HG02943 (cell line): ENCODE data around the gene MAGIX.

Experiments
- ATAC-seq: cut with Tn5 transposase; IDR thresholded peaks from one replicate; pipeline ENCODE4 v1.9.1; 2021; ENCODE audit warnings: mild to moderate bottlenecking, low read depth, moderate library complexity; ENCODE audit not compliant: unreplicated experiment

Gene MAGIX

GRCh38 chrX:49203536-49203935 lies 41.0 kb downstream of the MAGIX start:
- ATAC-seq = no peak

- ATAC-seq = no peak
Observed at GRCh38 chrX:49204017-49204416, 41.5 kb downstream of the MAGIX start.

DNA sequence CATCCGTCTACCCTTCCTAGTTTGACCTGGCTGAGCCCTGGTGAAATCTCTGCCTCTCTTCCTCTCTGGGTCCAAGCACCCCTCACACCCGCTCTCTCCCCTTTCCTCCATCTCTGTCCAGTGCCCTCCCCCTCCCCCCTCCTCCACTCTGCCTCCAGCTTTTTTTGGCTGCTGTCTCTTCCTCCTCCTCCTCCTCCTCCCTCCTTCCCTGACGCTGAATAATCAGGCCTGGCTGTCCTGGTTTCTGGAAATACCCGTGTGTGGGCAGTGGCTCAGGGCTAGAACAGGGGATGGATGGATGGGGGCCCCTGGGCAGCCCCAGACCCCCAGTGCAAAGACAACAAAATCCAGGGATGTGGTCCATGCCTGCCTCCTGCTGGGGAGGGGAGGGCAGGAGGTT lies 42.2 kb downstream of the MAGIX start:
- no peak for ATAC-seq

DNA sequence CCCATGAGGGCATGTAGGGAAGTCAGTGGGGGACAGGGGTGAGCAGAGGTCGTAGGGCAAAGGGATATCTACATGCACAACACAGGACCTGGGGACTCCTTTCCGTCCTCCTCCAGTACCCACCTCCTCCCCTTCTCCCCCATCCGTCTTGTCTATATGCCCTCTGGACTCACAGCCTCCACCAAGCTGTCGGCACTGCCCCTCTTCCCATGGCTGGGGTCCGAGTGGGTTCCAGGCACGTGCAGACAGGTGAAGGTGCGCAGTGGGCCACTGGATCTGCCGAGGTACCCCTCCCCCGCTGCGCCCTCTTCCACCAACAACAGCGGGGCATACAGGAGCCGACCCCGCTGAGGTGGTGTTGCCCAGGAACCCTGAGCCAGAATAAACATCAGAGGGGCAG lies 42.9 kb downstream of the MAGIX start:
- ATAC-seq = no peak

DNA sequence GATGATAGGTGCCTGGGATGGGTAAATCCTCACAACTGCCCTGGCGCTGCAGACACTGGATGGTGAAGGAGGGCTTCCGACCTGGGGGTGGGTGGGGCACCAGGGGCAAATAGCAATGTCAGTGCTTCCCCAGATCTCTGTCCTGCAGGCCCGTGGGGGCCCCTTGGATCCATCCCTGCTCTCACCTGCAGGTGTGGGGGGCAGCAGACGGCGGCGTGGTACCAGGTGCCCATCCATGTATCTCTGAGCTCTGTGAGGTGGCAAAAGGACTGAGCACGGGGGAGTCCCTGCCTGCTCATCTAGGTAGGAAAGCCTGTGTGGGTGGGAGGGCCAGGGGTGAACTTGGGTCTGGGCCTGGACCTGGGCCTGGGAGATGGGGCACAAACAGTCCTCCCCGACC lies 44.0 kb downstream of the MAGIX start:
- ATAC-seq = no peak

- ATAC-seq = no peak
Observed at GRCh38 chrX:49208399-49208798, 45.8 kb downstream of the MAGIX start.

DNA sequence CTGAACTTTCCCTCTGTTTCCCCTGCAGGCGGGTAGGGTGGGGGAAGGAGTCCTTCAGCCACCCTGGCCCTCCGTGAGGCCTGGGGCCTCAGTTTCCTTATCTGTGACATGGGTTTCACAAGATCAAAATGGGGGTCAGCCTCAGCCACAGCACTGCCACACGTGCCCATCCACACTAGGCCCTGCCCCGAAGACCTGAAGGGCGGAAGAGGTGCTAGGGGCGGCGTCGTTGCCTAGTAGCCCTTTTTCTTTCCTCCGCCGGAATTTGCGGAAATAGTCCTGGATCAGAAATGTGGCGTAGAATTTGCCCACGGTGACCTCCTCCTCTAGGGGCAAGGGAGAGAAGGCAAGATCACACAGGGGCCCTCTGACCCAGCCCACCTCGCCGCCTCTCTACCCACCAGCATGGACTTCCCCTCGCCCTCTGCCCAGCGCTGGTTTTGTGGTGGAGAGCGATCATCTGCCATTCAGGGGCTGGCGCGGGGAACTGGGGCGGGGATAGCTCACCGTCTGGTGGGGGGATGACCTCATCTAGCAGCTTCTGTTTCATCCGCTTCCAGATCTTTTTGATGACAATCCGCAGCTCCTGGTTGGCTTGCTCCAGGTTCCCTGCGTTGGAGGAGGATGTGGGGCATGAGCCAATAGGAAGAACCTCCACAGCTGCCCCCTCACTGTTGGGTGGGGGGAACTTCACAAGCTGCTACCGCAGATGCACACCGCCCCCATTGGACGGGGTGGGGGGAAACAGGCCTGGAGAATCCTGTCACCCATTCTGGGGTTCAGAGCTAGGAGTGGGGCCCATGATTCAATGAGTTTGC lies 47.1 kb downstream of the MAGIX start:
- ATAC-seq = no peak

GRCh38 chrX:49210406-49210805 lies 47.8 kb downstream of the MAGIX start:
- ATAC-seq = no peak

- no peak for ATAC-seq
Observed at GRCh38 chrX:49211074-49211473, 48.5 kb downstream of the MAGIX start.

DNA sequence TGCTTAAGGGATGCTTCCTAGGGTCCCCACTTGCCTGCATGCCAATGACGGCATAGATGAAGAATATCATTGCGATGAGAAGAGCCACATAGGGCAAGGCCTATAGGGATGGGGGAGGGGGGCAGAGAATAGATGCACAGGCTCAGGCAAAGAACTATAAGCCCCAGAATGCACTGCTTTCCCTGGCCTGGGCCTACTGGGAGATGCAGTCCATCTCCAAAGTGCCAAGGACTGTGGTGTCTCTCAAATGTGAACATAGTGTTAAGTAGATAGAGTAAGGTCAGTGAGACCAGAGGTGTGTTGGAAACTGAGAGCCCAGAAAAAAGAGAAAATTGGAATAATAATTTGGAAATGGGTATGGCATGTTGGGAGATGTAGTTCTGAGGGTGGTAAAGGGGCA lies 49.7 kb downstream of the MAGIX start:
- ATAC-seq = no peak

DNA sequence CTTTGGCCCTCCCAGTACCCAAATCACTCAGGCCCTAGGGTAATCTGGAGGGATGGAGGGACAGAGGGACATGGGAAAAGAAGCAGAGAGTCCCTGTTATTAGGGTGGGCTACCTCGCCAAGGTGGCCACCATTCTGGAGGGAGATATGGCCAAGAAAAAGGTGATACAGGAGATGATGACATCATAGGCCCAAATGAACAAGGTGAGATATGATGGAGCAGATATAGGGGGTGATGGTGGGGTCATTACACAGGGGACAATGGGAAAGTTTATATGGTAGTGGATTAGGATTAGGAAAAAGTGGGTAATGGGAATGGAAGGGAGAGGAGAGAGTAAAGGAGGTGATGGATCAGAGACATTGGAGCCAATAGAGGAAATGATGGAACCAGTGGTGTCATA lies 50.3 kb downstream of the MAGIX start:
- no peak for ATAC-seq

DNA sequence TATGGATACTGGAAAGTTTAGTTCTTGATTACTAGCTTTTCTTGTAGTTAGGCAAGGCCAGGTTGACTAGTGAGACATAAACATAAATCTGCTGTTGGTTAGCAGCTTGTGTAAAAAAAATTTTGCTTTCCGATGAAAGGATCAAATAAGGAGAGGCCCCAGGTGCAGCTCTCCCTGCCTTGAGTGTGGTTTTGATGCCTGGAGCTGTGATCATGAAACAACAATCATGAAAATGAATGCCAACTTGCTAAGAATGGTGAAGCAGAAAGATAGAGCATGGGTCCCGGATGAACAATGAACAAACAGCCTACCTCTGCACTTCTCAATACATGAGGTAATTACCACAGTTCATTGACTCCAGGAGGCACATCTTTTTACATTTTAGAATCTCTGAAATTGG lies 51.9 kb downstream of the MAGIX start:
- ATAC-seq = no peak

DNA sequence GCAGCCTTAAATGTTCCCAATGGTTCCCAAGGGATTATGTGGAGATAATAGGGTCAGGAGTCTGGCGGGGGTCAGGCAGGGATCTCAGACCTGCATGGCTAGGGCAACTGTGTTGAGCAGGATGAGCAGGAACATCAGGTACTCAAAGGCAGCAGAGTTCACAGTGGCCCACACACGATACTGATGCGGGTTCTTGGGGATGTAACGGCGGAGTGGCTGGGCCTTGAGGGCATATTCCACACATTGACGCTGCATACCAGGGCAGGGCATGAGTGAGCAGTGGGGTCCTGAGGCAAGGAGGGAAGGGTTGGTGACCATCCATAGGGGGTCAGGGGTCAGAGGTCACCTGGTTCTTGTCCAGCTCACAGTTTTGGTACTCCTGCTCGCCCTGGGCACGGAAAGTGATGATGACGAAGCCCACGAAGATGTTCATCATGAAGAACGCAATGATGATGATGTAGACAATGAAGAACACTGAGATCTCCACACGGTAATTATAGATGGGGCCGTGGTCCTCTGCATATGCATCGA lies 52.5 kb downstream of the MAGIX start:
- ATAC-seq = no peak
